Mammary epithelial cell (primary cell): ENCODE measurements around the gene CYP4F3.

Experiments used
- EZH2 ChIP-seq: IDR thresholded peaks from 2 replicates; pipeline ENCODE4 v1.6.1; 2012; ENCODE audit warnings: low read length, inconsistent platforms, borderline replicate concordance
- TF ChIP-seq, protein P1 (sequence below), 2 donors: IDR thresholded peaks in 1 of 2; conservative IDR thresholded peaks in 1 of 2; 2 replicates each; pipeline ENCODE4 v1.5.1; 2011 to 2012; ENCODE audit warnings: inconsistent platforms in 2 of 2, low read length in 2 of 2, mild to moderate bottlenecking in 2 of 2, control low read depth in 1 of 2, low read depth in 1 of 2; ENCODE audit not compliant: insufficient read depth in 1 of 2; ENCODE audit errors: extremely low read depth in 1 of 2

DNA sequence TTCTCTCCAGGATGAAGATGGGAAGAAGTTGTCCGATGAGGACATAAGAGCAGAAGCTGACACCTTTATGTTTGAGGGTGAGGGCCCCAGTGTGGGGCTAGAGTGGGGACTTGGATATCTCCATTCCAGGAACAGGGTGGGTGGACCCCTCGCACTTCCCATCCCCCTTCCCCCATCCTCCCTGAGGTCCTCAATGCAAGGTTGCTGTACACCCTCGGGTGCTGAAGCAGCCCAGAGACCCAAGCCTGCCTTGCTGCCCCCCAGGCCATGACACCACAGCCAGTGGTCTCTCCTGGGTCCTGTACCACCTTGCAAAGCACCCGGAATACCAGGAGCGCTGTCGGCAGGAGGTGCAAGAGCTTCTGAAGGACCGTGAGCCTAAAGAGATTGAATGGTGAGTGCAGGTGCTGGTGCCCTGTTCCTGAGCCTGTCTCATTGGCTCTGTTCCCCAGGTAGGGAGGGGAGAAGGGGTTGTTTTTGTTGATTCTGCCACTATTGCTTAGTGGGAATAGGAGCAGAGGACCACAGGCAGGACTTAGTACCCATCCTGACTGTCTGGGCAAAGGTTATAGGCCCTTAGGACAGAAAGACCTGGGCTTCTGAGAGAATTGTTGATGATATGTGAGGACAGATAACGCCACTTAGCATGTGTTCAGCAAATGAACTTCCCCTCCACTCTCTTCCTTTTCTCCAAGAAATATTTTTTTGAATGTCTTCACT is 12.0 kb downstream of the CYP4F3 start:
- TF ChIP-seq, protein P1, sequence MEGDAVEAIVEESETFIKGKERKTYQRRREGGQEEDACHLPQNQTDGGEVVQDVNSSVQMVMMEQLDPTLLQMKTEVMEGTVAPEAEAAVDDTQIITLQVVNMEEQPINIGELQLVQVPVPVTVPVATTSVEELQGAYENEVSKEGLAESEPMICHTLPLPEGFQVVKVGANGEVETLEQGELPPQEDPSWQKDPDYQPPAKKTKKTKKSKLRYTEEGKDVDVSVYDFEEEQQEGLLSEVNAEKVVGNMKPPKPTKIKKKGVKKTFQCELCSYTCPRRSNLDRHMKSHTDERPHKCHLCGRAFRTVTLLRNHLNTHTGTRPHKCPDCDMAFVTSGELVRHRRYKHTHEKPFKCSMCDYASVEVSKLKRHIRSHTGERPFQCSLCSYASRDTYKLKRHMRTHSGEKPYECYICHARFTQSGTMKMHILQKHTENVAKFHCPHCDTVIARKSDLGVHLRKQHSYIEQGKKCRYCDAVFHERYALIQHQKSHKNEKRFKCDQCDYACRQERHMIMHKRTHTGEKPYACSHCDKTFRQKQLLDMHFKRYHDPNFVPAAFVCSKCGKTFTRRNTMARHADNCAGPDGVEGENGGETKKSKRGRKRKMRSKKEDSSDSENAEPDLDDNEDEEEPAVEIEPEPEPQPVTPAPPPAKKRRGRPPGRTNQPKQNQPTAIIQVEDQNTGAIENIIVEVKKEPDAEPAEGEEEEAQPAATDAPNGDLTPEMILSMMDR (conservative IDR thresholded peaks at IDR 0.05 in 1 of 2, IDR thresholded peaks at IDR 0.05 in 1 of 2; ENCODE audit: extremely low read depth in 1 of 2, insufficient read depth in 1 of 2, low read depth in 1 of 2, low read length in 2 of 2) = no peak
- TF ChIP-seq EZH2 = no peak
